IPS DF 6.9 (cell line): ENCODE data around the gene TRIM66.

Source experiments
- DNase-seq: peaks from one replicate; pipeline ENCODE4 v3.0.0-alpha.2; 2013; ENCODE audit warnings: low read depth, low spot score
- H3K27ac ChIP-seq: one replicate; pipeline ENCODE4 v1.5.1; 2013; ENCODE audit warnings: low read length, control low read depth
- H3K27me3 ChIP-seq: 2 replicates; pipeline ENCODE4 v1.6.1; 2013; ENCODE audit warnings: mild to moderate bottlenecking, low read length; ENCODE audit not compliant: control insufficient read depth, insufficient read depth
- H3K36me3 ChIP-seq: 2 replicates; pipeline ENCODE4 v1.6.1; 2013; ENCODE audit warnings: low read length; ENCODE audit not compliant: control insufficient read depth, insufficient read depth
- H3K4me1 ChIP-seq: 2 replicates; pipeline ENCODE4 v1.6.1; 2013; ENCODE audit warnings: low read length; ENCODE audit not compliant: control insufficient read depth, insufficient read depth
- H3K4me3 ChIP-seq: 2 replicates; pipeline ENCODE4 v1.5.1; 2013; ENCODE audit warnings: mild to moderate bottlenecking, low read length
- H3K9me3 ChIP-seq: 2 replicates; pipeline ENCODE4 v1.6.1; 2013; ENCODE audit warnings: low read length, inconsistent platforms; ENCODE audit not compliant: control insufficient read depth, insufficient read depth
- WGBS: extraction: QIAGEN DNeasy Blood & Tissue Kit; methylation state at CpG from one replicate; pipeline ENCODE4 v1.1.7; 2013; ENCODE audit warnings: mixed read lengths, missing lambda C conversion rate; ENCODE audit not compliant: insufficient read length, insufficient coverage; 5-methylcytosine and 5-hydroxymethylcytosine counted together

Gene TRIM66

DNA sequence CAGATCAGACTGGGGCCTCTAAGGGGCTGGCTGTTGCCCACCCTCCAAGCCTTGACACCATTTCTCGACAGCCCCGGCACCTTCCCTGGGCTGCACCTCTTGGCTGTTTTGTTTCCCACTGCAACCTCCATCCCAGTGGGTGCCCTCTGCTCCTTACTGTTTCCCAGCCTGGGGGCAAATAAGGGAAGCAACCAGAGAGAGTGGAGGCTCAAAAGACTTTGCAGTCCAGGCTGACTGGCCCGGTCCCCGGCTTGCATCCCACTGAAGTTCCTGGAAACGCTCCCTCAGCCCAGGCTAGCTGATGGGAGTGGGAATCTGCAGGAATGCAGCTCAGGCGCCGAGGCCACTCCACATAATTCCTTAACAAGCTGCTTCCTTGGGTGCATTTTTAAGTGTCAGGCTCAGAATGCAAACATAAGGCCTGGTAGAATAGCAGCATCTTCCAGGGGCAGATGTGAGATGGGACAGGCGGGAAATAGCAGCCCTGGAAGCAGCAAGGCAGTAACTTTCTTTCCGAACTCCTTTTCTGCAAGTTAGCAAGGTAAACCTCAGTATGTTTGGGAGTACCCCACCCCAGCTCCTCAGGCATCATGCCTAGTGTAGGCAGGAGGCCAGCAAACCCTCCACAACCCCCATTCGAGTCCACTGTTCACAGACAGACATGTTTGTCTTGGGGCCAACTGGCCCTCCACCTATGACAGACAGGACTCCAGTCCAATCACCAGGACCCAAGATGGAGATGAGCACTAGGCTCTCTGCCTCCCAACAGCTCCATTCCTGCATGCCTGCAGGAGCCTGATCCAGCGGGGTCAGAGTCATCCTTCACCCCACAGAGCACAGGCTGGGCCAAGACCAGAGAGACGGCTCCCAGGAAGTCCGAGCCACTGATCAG is 39.4 kb upstream of the TRIM66 start:
- Histone ChIP-seq H3K27ac (no peak overlapping the region), H3K4me1 (peaks cover 5% of the 10 kb centered on the region)

DNA sequence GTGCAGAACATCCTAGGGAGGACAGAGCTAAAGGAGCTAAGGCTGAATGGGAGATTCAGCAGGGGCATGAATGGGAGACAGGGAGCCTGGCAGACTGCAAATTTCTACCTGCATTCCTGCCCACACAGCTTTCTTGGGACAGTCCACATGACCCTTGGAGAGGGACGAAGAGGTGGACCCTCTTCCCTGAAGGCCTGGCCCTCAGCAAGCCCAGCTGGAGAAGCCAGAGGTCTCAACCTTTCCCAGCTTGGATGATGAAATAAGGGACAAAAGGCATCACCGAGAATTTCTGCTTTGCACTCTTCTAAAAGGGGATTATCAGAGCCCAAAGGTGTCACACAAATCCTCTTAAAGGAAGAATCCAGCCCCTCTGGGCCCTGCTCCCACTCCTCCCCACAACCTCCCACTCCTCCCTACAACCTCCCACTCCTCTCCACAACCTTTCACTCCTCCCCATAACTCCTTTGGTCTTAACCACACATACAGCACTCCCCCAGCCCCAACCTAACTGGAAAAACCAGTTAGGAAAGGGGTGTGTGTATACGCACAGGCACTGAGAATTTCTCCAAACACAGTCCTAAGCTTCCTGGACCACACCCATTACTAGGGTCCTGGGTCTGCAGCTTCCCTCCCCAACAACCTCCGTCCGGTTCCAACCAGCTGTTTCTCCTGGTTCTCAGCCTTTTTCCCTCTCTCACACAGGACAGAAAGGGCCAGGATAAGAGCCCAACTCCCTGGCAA is 38.6 kb upstream of the TRIM66 start:
- Histone ChIP-seq H3K4me3 (no peak overlapping the region), H3K27ac (no peak overlapping the region), H3K9me3 (no peaks in the 10 kb centered on the region), H3K36me3 (0 out of 2 replicates have a peak, but pooled peaks cover 2% of the 10 kb centered on the region), H3K27me3 (no peaks in the 10 kb centered on the region), H3K4me1 (peaks cover 5% of the 10 kb centered on the region)
- no peak for DNase-seq
- WGBS = no CpG with 5 or more reads among the region's 5 CpGs

More for the DNA sequence above, 39.4 kb upstream of the TRIM66 start:
- Histone ChIP-seq H3K36me3 (0 out of 2 replicates have a peak, but pooled peaks cover 2% of the 10 kb centered on the region), H3K27me3 (no peaks in the 10 kb centered on the region), H3K4me3 (no peak overlapping the region), H3K9me3 (no peaks in the 10 kb centered on the region)
- no CpG with 5 or more reads among the region's 13 CpGs for WGBS
- no peak for DNase-seq

DNA sequence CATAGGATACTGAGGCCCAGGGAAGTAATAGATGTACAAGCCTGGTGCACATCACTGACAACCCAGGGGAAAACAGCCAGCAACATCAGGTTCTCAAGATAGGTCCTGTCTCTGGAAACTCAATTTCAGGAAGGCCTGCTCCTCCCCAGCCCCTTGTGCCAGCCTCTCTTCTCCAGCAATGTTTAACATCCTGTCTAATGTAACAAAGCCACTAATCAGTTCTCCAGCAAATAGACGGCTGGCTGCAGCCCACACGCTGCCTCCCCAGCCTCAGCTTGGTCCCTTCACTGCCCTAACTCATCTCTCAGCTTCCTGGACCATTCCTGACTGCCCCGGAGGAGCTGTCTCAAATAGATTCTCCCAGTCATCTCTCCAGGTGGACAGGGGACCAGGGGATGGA is 37.9 kb upstream of the TRIM66 start:
- Histone ChIP-seq H3K36me3 (0 out of 2 replicates have a peak, but pooled peaks cover 2% of the 10 kb centered on the region), H3K4me1 (peaks cover 5% of the 10 kb centered on the region), H3K27ac (no peak overlapping the region), H3K4me3 (no peak overlapping the region; the same call in 1 of the 2 replicates), H3K27me3 (no peaks in the 10 kb centered on the region), H3K9me3 (no peaks in the 10 kb centered on the region)
- no CpG with 5 or more reads among the region's 3 CpGs for WGBS
- DNase-seq = no peak

DNA sequence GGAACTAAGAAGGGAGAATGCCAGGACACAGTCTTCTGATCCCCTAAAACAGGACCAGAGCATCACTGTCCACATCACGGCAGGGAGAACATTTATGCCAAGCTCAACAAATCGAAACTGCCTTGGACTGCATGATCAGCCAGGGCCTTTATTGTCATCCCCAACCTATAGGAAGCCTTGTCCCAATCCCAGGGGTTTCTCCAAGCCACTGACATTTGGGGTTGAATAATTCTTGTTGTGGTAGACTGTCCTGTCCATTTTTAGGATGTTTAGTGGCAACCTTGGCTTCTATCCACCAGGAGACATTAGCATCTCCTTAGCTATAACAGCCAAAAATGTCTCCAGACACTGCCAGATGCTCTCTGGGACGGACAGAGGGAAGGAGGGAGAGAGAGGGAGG is 37.3 kb upstream of the TRIM66 start:
- H3K4me1 ChIP-seq = peaks cover 5% of the 10 kb centered on the region
- no peak overlapping the region for H3K27ac ChIP-seq
- DNase-seq = no peak

DNA sequence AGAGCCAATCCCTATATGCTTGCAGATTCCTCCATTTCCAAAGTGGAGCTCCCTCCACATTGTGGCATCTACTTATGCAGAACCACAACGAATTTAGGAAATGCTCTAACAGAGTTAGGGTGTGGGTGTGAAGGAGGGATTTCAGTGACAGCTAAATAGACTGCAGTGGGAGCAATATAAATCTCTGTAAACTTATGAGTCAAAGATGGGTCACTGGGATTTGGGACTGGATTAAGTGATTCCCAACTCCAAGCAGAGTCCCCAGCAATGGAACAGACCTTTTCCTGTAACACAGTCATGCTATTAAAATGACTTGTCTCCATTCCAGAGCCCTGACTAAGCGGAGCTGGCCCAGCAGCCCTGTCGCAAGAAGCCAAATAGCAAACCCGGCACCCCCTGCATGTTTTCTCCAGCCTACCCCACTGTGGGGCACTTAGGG is 36.8 kb upstream of the TRIM66 start:
- Histone ChIP-seq H3K27me3 (no peaks in the 10 kb centered on the region), H3K36me3 (0 out of 2 replicates have a peak, but pooled peaks cover 2% of the 10 kb centered on the region), H3K4me3 (no peak overlapping the region), H3K4me1 (peaks cover 5% of the 10 kb centered on the region), H3K9me3 (no peaks in the 10 kb centered on the region), H3K27ac (no peak overlapping the region)
- DNase-seq = no peak
- no CpG with 5 or more reads among the region's 4 CpGs for WGBS

More for the DNA sequence above, 37.3 kb upstream of the TRIM66 start:
- H3K36me3 ChIP-seq = 0 out of 2 replicates have a peak, but pooled peaks cover 2% of the 10 kb centered on the region
- WGBS = no CpG with 5 or more reads among the region's 3 CpGs
- H3K4me3 ChIP-seq = no peak overlapping the region
- H3K9me3 ChIP-seq = no peaks in the 10 kb centered on the region
- H3K27me3 ChIP-seq = no peaks in the 10 kb centered on the region

DNA sequence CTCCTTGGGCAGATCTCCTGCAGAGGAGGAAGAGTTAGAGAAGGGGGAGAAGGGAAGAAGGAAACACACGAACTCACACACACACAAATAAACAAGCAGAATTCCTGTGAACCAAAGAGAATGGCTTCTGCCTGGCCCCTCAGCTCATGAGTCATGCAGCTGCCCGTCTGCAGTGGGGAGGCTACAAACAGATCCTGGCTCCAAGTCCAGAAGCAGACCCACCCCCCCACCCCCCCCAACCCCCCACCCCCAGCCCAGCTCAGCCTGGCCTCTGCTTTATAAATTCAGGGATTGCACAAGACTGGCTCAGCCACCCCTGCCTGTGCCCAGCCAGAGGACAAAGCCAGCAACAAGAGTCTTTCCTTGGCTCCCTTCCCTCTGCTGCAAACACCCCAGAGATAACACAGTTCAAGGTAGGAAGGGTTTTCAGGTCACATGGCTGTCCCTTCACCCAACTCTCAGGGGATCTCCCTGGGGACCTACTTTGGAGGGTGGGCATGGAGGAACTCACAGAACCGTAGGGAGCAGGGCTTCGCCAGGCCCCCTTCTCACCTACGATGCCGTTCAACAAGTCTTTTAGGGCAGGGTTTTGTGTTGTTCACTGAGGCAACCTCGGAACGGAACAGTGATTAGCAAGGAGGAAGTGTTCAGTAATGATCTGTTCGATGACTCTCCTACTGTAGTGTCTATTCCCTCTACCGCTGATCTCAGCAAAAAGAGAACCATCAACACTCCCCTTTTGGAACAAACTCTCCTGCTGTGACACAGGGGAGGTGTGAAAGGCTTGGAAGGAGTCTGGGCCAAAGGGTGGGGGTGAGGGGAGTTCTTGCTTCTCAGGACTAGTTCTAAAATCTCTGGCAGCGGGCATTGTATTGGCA is 35.6 kb upstream of the TRIM66 start:
- H3K27ac ChIP-seq = no peak overlapping the region

DNA sequence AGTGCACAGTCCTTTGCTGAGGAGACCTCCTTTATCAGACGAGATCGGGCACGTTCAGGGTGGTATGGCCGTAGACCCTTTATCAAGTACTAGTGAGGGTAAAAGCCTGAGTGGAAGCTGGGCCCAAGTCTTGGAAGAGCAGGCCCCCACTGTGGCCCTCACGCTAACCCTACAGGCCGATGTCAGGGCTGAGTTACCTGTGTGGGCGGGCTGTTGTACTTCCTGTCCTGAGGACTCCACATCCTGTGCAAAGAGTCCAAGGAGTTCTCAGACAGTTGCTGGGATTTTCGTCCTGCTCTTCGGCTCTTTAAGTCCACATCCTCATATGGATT is 35.0 kb upstream of the TRIM66 start:
- no peak overlapping the region for H3K27ac ChIP-seq
- no CpG with 5 or more reads among the region's 9 CpGs for WGBS
- DNase-seq = no peak
- H3K27me3 ChIP-seq = no peaks in the 10 kb centered on the region
- H3K36me3 ChIP-seq = 0 out of 2 replicates have a peak, but pooled peaks cover 2% of the 10 kb centered on the region
- no peaks in the 10 kb centered on the region for H3K9me3 ChIP-seq
- peaks cover 3% of the 10 kb centered on the region; the same call in 1 of the 2 replicates for H3K4me1 ChIP-seq
- H3K4me3 ChIP-seq = no peak overlapping the region

More for the DNA sequence above, 35.6 kb upstream of the TRIM66 start:
- peaks cover 3% of the 10 kb centered on the region; the same call in 1 of the 2 replicates for H3K4me1 ChIP-seq
- DNase-seq = no peak
- H3K4me3 ChIP-seq = no peak overlapping the region
- no peaks in the 10 kb centered on the region for H3K27me3 ChIP-seq
- 0 out of 2 replicates have a peak, but pooled peaks cover 2% of the 10 kb centered on the region for H3K36me3 ChIP-seq
- no CpG with 5 or more reads among the region's 11 CpGs for WGBS
- H3K9me3 ChIP-seq = no peaks in the 10 kb centered on the region

DNA sequence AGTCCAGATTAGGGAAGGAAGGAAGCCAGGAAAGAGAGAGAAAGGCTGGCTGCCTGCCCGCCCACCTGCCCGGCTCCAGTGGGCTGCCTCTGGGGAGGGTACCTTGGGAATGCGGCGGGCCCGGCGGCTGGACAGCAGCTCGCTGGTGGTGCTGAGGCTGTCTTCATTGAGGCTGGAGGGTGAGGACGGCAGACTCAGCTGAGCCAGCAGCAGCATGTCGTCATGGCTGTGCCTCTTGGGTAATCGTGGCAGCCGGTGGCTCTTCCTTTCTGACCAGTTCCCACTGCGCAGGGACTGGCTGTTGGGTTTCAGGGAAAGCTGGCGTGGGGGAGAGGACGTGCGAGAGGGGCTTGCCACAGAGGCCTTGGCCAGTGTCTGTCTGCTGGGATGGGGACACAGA is 33.0 kb upstream of the TRIM66 start:
- no peak for DNase-seq
- no peaks in the 10 kb centered on the region for H3K27me3 ChIP-seq
- no peaks in the 10 kb centered on the region for H3K9me3 ChIP-seq
- WGBS = no CpG with 5 or more reads among the region's 15 CpGs
- 0 out of 2 replicates have a peak, but pooled peaks cover 2% of the 10 kb centered on the region for H3K36me3 ChIP-seq
- no peaks in the 10 kb centered on the region for H3K4me1 ChIP-seq
- H3K4me3 ChIP-seq = no peak overlapping the region
- H3K27ac ChIP-seq = no peak overlapping the region

DNA sequence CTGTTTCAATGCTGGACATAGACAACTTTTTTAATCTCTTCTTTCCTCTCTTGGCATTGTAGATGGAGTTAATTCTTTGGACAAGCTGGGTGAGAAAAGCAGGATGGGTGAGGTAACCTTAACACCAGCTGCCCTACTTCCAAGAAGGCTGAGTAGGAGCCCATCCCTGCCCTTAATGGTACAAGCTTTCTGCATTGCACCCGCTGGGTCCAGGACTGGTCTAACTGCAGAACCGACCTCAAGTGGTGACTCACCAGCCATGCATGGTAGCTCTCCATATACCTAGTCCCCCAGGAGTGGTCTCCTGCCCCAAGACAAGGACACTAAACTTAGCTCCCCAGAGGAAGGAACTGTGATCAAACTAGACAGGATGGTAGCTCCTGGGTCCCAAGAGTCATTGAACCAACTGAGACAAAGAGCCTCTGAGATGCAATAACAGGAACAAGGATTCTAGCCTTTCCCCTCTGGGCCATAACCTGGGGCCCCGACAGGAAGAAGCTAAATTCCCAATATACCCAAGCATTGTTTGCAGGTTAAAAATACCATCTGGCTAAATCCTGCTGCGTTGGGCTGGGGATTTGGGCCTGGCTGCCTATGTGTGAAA is 32.3 kb upstream of the TRIM66 start:
- no peak for DNase-seq
- WGBS = no CpG with 5 or more reads among the region's 4 CpGs
- Histone ChIP-seq H3K4me3 (no peak overlapping the region), H3K27ac (no peak overlapping the region), H3K36me3 (0 out of 2 replicates have a peak, but pooled peaks cover 2% of the 10 kb centered on the region), H3K4me1 (no peaks in the 10 kb centered on the region), H3K9me3 (no peaks in the 10 kb centered on the region), H3K27me3 (no peaks in the 10 kb centered on the region)
